GM12878 (cell line): ENCODE results near the gene MAP4K1. TPM values are rescaled to one million over a fixed set of nuclear protein-coding genes. Genes with fewer than 3 reads are reported as not detected.

Experiments used
- ATF7 ChIP-seq: fragments of 450-650 bp; IDR thresholded peaks from 2 replicates; pipeline ENCODE4 v1.6.1; 2016; ENCODE audit warnings: low read depth, mild to moderate bottlenecking
- CBX3 ChIP-seq: fragments of 200-600 bp; sonication (generic); IDR thresholded peaks from 2 replicates; pipeline ENCODE4 v1.6.1; 2016; ENCODE audit warnings: low read depth, borderline replicate concordance
- EZH2 ChIP-seq: IDR thresholded peaks from 2 replicates; pipeline ENCODE4 v1.6.1; 2012; ENCODE audit warnings: low read depth, mild to moderate bottlenecking, control low read depth, inconsistent platforms, low read length, borderline replicate concordance; ENCODE audit not compliant: control insufficient read depth
- KAT2A ChIP-seq: conservative IDR thresholded peaks from 2 replicates; pipeline ENCODE4 v1.6.1; 2011; ENCODE audit warnings: low read depth, low read length; ENCODE audit not compliant: control insufficient read depth
- RAD51 ChIP-seq: fragments of 450-650 bp; IDR thresholded peaks from 2 replicates; pipeline ENCODE4 v1.6.1; 2016; ENCODE audit warnings: moderate library complexity, mild to moderate bottlenecking, inconsistent platforms
- SUZ12 ChIP-seq: fragments of 200-600 bp; sonication (generic); IDR thresholded peaks from one replicate; pipeline ENCODE4 v1.6.1; 2018; ENCODE audit warnings: antibody characterized with exemption, mild to moderate bottlenecking; ENCODE audit not compliant: unreplicated experiment
- TCF12 ChIP-seq: IDR thresholded peaks from 2 replicates; pipeline ENCODE4 v1.6.1; 2011; ENCODE audit warnings: low read depth, mild to moderate bottlenecking, low read length
- WRNIP1 ChIP-seq: IDR thresholded peaks from 2 replicates; pipeline ENCODE4 v1.6.1; 2011; ENCODE audit warnings: low read depth, low read length, improper control_type of control experiment, borderline replicate concordance
- ZNF274 ChIP-seq: IDR thresholded peaks from one replicate; pipeline ENCODE4 v1.8.0; 2011; ENCODE audit not compliant: insufficient read length, insufficient read depth
- ZZZ3 ChIP-seq: IDR thresholded peaks from 2 replicates; pipeline ENCODE4 v1.6.1; 2011; ENCODE audit warnings: low read depth; ENCODE audit not compliant: control insufficient read depth, insufficient read length
- polyA plus RNA-seq, 11 experiments: library from polyadenylated mRNA; depleted of rRNA in 4 of 11; unstranded in 6 of 11; stranded (reverse) in 5 of 11; fragments of >200 nt; fragmentation: Nextera tagmentation in 4 of 11; fragmentation: Illumina TruSeq in 1 of 11; extraction: Ambion mirVana in 4 of 11; extraction: Trizol in 1 of 11; gene quantifications; 1 replicate in 1 of 11; 2 replicates in 10 of 11; pipeline versions ENCODE4 v1.2.1 to v1.2.3, GENCODE V29; 2011 to 2016; ENCODE audit warnings: inconsistent platforms in 2 of 11, missing spikeins in 2 of 11, low read depth in 1 of 11
- total RNA-seq, 4 experiments: library from RNA; depleted of rRNA in 3 of 4; stranded (reverse); fragments of >200 nt in 3 of 4; fragmentation: Illumina TruSeq in 1 of 4; extraction: Trizol in 1 of 4; gene quantifications; 2 replicates each; pipeline versions ENCODE4 v1.2.1 to v1.2.3, GENCODE V29; 2013 to 2021
- TF ChIP-seq, protein P1 (sequence below): fragments of 450-650 bp; IDR thresholded peaks from 2 replicates; pipeline ENCODE4 v1.6.1; 2018; ENCODE audit warnings: borderline replicate concordance, mild to moderate bottlenecking; ENCODE audit not compliant: partially characterized antibody
- TF ChIP-seq, protein P2 (sequence below): IDR thresholded peaks from 2 replicates; pipeline ENCODE4 v1.6.1; 2012; ENCODE audit warnings: low read depth, low read length, improper control_type of control experiment

The MAP4K1 gene
- total and polyA plus RNA-seq, 10 of the 15 experiments (the other 5 are each of a cell fraction or from before 2014, with no cell fraction given) = 39.2 to 306 (median 140) TPM

DNA sequence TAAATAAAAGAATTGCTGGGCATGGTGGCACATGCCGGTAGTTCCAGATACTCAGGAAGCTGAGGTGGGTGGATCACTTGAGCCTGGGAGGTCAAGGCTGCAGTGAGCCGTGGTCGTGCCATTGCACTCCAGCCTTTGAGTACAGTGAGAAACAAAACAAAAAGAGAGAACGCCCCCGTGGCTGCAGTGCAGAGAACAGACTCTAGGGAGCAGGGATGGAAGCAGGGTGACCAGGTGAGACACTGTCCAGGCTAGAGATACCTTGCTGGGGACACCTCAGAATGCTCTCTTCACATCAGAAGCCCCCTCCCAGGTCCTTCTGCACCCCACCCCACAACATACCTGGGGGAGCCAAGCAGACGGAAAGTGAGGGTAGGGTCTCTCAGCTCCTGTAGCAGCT, 24.8 kb downstream of the MAP4K1 start (continued):
- TF ChIP-seq KAT2A = no peak
- no peak for TF ChIP-seq ZNF274
- no peak for TF ChIP-seq CBX3
- no peak for TF ChIP-seq TCF12
- TF ChIP-seq WRNIP1 = no peak
- TF ChIP-seq, protein P1, sequence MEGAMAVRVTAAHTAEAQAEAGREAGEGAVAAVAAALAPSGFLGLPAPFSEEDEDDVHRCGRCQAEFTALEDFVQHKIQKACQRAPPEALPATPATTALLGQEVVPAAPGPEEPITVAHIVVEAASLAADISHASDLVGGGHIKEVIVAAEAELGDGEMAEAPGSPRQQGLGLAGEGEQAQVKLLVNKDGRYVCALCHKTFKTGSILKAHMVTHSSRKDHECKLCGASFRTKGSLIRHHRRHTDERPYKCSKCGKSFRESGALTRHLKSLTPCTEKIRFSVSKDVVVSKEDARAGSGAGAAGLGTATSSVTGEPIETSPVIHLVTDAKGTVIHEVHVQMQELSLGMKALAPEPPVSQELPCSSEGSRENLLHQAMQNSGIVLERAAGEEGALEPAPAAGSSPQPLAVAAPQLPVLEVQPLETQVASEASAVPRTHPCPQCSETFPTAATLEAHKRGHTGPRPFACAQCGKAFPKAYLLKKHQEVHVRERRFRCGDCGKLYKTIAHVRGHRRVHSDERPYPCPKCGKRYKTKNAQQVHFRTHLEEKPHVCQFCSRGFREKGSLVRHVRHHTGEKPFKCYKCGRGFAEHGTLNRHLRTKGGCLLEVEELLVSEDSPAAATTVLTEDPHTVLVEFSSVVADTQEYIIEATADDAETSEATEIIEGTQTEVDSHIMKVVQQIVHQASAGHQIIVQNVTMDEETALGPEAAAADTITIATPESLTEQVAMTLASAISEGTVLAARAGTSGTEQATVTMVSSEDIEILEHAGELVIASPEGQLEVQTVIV = no peak
- no peak for TF ChIP-seq SUZ12
- TF ChIP-seq RAD51 = no peak
- no peak for TF ChIP-seq ZZZ3
- no peak for TF ChIP-seq ATF7
- TF ChIP-seq, protein P2, sequence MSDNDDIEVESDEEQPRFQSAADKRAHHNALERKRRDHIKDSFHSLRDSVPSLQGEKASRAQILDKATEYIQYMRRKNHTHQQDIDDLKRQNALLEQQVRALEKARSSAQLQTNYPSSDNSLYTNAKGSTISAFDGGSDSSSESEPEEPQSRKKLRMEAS = no peak
- TF ChIP-seq EZH2 = no peak
